KMS-11 (cell line): ENCODE data around the gene P2RY2.

ENCODE experiments used
- H2AFZ ChIP-seq: fragments of 200-600 bp; sonication (generic); 2 replicates; pipeline ENCODE4 v1.6.1; 2016; ENCODE audit warnings: antibody characterized with exemption, mixed run types, low read depth
- H3K27ac ChIP-seq: fragments of 200-600 bp; sonication (generic); 2 replicates; pipeline ENCODE4 v1.6.1; 2016; ENCODE audit warnings: mild to moderate bottlenecking, mixed run types
- H3K27me3 ChIP-seq: fragments of 200-600 bp; sonication (generic); 2 replicates; pipeline ENCODE4 v1.6.1; 2017; ENCODE audit warnings: mild to moderate bottlenecking, low read depth, mixed run types, moderate library complexity; ENCODE audit not compliant: insufficient read depth
- H3K36me3 ChIP-seq: fragments of 200-600 bp; sonication (generic); 2 replicates; pipeline ENCODE4 v1.6.1; 2017; ENCODE audit warnings: mild to moderate bottlenecking, mixed run types; ENCODE audit not compliant: insufficient read depth
- H3K4me1 ChIP-seq: fragments of 200-600 bp; sonication (generic); 2 replicates; pipeline ENCODE4 v1.6.1; 2016; ENCODE audit warnings: mild to moderate bottlenecking, low read depth, mixed run types; ENCODE audit not compliant: poor library complexity, severe bottlenecking
- H3K4me2 ChIP-seq: fragments of 200-600 bp; sonication (generic); 2 replicates; pipeline ENCODE4 v1.7.0; 2016; ENCODE audit warnings: mild to moderate bottlenecking, mixed run types
- H3K4me3 ChIP-seq: fragments of 200-600 bp; sonication (generic); IDR thresholded peaks from 2 replicates; pipeline ENCODE4 v1.6.1; 2017; ENCODE audit warnings: low read depth, low read length, mixed read lengths; ENCODE audit not compliant: insufficient read depth
- H3K79me2 ChIP-seq: fragments of 200-600 bp; sonication (generic); 2 replicates; pipeline ENCODE4 v1.6.1; 2016; ENCODE audit warnings: low read depth, mixed run types; ENCODE audit not compliant: insufficient read depth
- H3K9ac ChIP-seq: fragments of 200-600 bp; sonication (generic); 2 replicates; pipeline ENCODE4 v1.6.1; 2016; ENCODE audit warnings: mild to moderate bottlenecking, mixed run types
- H4K20me1 ChIP-seq: fragments of 200-600 bp; sonication (generic); 2 replicates; pipeline ENCODE4 v1.6.1; 2016; ENCODE audit warnings: mild to moderate bottlenecking, mixed run types; ENCODE audit not compliant: insufficient read depth
- TF ChIP-seq, protein P1 (sequence below): fragments of 200-600 bp; sonication (generic); conservative IDR thresholded peaks from 2 replicates; pipeline ENCODE4 v1.6.1; 2017; ENCODE audit warnings: low read depth, mild to moderate bottlenecking, antibody characterized with exemption, low read length, moderate library complexity, mixed read lengths

P2RY2 gene

DNA sequence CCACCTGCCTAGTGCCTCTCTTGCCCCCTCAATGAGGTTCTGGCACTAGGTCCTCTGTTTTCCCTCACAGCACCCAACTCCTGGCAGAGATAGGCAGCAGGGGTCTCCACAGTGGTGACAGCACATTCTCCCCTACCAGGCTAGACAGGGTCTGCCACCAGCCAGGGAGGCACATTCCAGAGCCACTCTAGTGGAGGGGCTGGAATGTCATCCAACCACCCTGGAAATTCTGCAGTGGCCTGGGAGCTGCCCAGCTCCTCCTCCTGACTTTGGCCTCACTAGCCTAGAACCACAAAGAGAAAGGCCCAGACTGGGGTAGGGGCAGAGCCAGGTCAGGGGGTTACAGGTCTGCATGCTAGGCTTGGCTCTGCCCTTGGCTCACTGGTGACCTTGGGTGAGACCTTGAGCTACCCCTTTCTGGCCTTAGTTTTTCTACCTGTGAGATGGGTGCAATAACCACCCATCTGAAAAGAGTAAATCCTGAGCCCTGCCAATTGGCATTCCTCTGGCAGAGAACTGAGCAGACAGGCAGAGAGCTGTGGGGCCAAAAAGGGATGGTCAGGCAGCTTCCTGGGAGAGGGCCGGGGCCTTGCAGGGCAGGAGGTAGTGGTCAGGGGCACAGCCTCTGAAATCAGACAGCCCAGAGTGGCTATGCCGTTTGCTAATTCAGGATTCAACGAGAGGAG, 7.1 kb downstream of the P2RY2 start:
- H3K4me1 ChIP-seq, result no peaks in the 10 kb centered on the region
- no peaks in the 10 kb centered on the region for H3K27me3 ChIP-seq
- TF ChIP-seq, protein P1, sequence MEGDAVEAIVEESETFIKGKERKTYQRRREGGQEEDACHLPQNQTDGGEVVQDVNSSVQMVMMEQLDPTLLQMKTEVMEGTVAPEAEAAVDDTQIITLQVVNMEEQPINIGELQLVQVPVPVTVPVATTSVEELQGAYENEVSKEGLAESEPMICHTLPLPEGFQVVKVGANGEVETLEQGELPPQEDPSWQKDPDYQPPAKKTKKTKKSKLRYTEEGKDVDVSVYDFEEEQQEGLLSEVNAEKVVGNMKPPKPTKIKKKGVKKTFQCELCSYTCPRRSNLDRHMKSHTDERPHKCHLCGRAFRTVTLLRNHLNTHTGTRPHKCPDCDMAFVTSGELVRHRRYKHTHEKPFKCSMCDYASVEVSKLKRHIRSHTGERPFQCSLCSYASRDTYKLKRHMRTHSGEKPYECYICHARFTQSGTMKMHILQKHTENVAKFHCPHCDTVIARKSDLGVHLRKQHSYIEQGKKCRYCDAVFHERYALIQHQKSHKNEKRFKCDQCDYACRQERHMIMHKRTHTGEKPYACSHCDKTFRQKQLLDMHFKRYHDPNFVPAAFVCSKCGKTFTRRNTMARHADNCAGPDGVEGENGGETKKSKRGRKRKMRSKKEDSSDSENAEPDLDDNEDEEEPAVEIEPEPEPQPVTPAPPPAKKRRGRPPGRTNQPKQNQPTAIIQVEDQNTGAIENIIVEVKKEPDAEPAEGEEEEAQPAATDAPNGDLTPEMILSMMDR, result no peak
- no peak overlapping the region for H3K27ac ChIP-seq
- H4K20me1 ChIP-seq, result no peaks in the 10 kb centered on the region
- H3K4me2 ChIP-seq, result no peak overlapping the region
- no peak overlapping the region for H2AFZ ChIP-seq
- H3K4me3 ChIP-seq, result no peak overlapping the region
- H3K36me3 ChIP-seq, result no peaks in the 10 kb centered on the region
- no peak overlapping the region for H3K9ac ChIP-seq
- H3K79me2 ChIP-seq, result no peaks in the 10 kb centered on the region

DNA sequence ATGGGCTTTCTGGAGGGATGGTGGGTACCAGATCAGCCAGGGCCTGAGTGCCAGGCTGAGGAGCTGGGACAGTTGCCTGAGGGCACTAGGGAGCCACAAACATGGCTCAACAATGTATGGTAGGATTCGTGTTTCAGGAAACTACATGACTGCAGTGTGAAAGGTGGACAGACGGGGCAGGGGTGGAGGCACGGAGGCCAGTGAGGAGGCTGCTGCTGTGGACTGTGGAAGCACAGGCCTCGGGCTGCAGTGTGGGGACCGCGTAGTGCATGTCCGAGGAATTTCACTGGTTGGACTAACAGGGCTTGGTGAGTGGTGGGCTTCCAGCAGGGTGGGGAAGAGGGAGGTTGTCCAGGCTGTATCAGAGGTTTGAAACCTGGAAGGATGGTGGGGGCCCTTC, 7.8 kb downstream of the P2RY2 start:
- Histone ChIP-seq H3K79me2 (no peaks in the 10 kb centered on the region), H3K4me2 (no peak overlapping the region), H3K27me3 (no peaks in the 10 kb centered on the region), H3K4me3 (no peak overlapping the region), H3K27ac (no peak overlapping the region), H3K9ac (no peak overlapping the region), H4K20me1 (no peaks in the 10 kb centered on the region), H2AFZ (no peak overlapping the region), H3K4me1 (no peaks in the 10 kb centered on the region), H3K36me3 (no peaks in the 10 kb centered on the region)
- TF ChIP-seq, protein P1, result no peak

DNA sequence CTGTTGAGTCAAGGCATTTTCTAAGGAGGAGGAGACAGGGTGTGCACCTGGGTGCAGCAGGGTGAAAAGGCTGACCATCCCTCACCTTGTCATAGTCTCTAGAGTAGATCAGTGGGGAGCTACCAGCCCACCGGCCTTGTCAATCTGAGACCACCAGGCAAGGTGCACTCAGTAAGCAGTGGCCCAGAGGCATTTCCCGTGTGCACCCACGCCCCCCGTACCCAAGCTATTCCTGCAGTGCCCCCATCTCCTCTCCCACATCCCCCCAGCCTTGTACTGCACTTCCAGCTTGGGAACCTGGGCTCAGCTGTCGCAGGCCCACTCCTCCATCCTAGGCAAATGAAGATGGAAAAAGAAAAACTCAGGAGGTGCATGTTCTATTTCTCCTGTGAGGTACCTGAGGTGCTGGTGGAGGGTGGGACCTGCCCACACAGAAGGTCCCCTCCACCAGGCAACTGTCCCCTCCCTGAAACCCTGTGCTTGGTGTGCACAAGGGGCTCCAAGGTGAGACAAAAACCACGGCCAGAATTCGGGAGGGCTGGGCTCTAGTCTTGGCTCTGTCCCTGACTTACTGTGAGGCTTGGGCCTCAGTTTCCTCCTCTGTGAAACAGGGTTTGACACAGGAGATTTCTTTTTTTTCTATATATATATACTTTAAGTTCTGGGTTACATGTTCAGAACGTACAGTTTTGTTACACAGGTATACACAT, 8.4 kb downstream of the P2RY2 start:
- Histone ChIP-seq H3K4me3 (no peak overlapping the region), H3K79me2 (no peaks in the 10 kb centered on the region), H3K36me3 (no peaks in the 10 kb centered on the region), H4K20me1 (no peaks in the 10 kb centered on the region), H3K27ac (no peak overlapping the region), H3K4me2 (no peak overlapping the region), H2AFZ (no peak overlapping the region), H3K27me3 (no peaks in the 10 kb centered on the region), H3K4me1 (no peaks in the 10 kb centered on the region), H3K9ac (no peak overlapping the region)
- TF ChIP-seq, protein P1, result no peak

DNA sequence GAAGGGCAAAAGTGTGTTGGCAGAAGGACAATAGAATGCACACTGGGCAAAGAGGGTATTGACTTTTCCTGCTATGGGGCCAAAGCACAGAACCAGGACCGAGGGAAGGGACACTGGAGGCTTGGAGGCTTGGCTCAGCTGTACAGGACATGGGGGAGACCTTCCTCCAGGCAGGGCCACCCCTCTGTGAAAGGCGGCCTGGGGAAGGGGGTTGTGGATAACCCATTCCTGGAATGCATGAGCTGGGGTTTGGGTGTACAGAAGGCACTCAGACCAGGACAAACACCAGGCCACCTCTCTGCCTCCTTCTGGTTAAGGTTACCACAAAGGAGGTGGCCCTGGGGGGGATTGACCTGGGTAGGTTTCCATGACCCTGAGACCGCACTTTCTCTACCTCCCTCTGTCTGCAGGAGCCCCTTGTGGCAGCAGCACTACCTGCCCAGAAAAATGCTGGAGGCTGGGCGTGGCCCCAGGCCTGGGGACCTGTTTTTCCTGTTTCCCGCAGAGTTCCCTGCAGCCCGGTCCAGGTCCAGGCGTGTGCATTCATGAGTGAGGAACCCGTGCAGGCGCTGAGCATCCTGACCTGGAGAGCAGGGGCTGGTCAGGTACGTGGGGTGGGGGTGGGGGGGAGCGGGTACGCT, 9.6 kb downstream of the P2RY2 start:
- no peak overlapping the region for H3K27ac ChIP-seq
- TF ChIP-seq, protein P1, result no peak
- no peaks in the 10 kb centered on the region for H3K36me3 ChIP-seq
- no peaks in the 10 kb centered on the region for H3K27me3 ChIP-seq
- H3K4me1 ChIP-seq, result no peaks in the 10 kb centered on the region
- H3K4me3 ChIP-seq, result no peak overlapping the region
- no peaks in the 10 kb centered on the region for H3K79me2 ChIP-seq
- H3K9ac ChIP-seq, result no peak overlapping the region
- H4K20me1 ChIP-seq, result no peaks in the 10 kb centered on the region
- H3K4me2 ChIP-seq, result no peak overlapping the region
- H2AFZ ChIP-seq, result no peak overlapping the region
